Left ventricle myocardium inferior (tissue), 1 donor: ENCODE data around the gene AP1M2. TPM values are rescaled to one million over a fixed set of nuclear protein-coding genes. Genes with fewer than 3 reads are reported as not detected.
"Not testable (repeated sequence)": the region's sequence is repeated elsewhere in the genome, so short reads cannot be mapped to it uniquely, and the experiment has no call there.

Experiments used
- DNase-seq: peaks from one replicate; pipeline ENCODE4 v3.0.0-alpha.2; 2020
- H3K27ac ChIP-seq: fragments of 200-600 bp; replicated peaks from 2 replicates; pipeline ENCODE4 v1.8.0; 2021
- H3K27me3 ChIP-seq: fragments of 200-600 bp; 2 replicates; pipeline ENCODE4 v1.8.0; 2021; ENCODE audit warnings: low read depth
- H3K36me3 ChIP-seq: fragments of 200-600 bp; 2 replicates; pipeline ENCODE4 v1.8.0; 2021
- H3K4me1 ChIP-seq: fragments of 200-600 bp; 2 replicates; pipeline ENCODE4 v1.8.0; 2021
- H3K4me3 ChIP-seq: fragments of 200-600 bp; 2 replicates; pipeline ENCODE4 v1.8.0; 2021; ENCODE audit warnings: mild to moderate bottlenecking, moderate library complexity
- H3K9me3 ChIP-seq: fragments of 200-600 bp; replicated peaks from 2 replicates; pipeline ENCODE4 v1.8.0; 2021
- CTCF ChIP-seq: fragments of 200-600 bp; IDR thresholded peaks from 2 replicates; pipeline ENCODE4 v1.8.0; 2021; ENCODE audit warnings: antibody characterized with exemption, mild to moderate bottlenecking, borderline replicate concordance
- intact Hi-C: fragments of 100-400 bp; cut with micrococcal nuclease; formaldehyde crosslinking; loops from one replicate; pipeline ENCODE4 v1.11.0; 2022
- microRNA-seq: library from miRNA; unstranded; fragments of <30 nt; microRNA quantifications from one replicate; pipeline ENCODE4 v1.2.0, GENCODE V29; 2020
- total RNA-seq: library from RNA; stranded (reverse); fragmentation: NEBNext Ultra II Directional; extraction: Animal tissue kit (Norgen Biotek cat#: 25700); gene quantifications from one replicate; pipeline ENCODE4 v1.2.1, GENCODE V29; 2021
- donor health status: DM: no; HTN: yes; CAD: no; lungs with severe emphysema.

AP1M2 gene
- total RNA-seq, 1 donor from 2014 or later: not detected

GRCh38 chr19:10532457-10532856, 54.7 kb downstream of the AP1M2 start:
- H3K27me3 ChIP-seq: peaks cover 7% of the 10 kb centered on the region
- no peak for TF ChIP-seq CTCF
- peak overlapping the region; percentile 76 for H3K27ac ChIP-seq
- H3K36me3 ChIP-seq: no peaks in the 10 kb centered on the region
- DNase-seq: no peak
- H3K4me3 ChIP-seq: no peak overlapping the region
- intact Hi-C loops: no loop called here
- peaks cover 2% of the 10 kb centered on the region for H3K4me1 ChIP-seq
- no peaks in the 10 kb centered on the region for H3K9me3 ChIP-seq

- H3K4me1 ChIP-seq, intact Hi-C loops, DNase-seq, H3K36me3 ChIP-seq, H3K9me3 ChIP-seq, H3K27ac ChIP-seq, H3K4me3 ChIP-seq, H3K27me3 ChIP-seq: not testable (repeated sequence)
These were observed 60.2 kb downstream of the AP1M2 start for GRCh38 chr19:10526887-10527286.

DNA sequence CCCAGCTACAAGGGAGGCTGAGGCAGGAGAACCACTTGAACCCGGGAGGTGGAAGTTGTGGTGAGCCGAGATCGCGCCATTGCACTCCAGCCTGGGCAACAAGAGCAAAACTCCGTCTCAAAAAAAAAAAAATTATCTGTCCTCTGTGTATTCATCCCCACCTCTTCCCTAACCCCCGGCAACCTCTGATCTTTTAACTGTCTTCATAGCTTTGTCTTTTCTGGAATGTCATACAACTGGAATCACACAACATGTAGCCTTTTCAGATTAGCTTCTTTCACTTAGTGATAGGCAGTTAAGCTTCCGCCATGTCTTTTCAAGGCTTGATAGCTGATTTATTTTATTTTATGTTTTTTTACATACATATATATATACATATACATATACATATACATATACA, 61.5 kb downstream of the AP1M2 start:
- Histone ChIP-seq H3K4me3 (no peak overlapping the region), H3K27ac (no peak overlapping the region), H3K9me3 (no peaks in the 10 kb centered on the region), H3K27me3 (peaks cover 22% of the 10 kb centered on the region), H3K36me3 (no peaks in the 10 kb centered on the region), H3K4me1 (no peaks in the 10 kb centered on the region)
- no peak for TF ChIP-seq CTCF
- DNase-seq: no peak
- intact Hi-C loops: no loop called here

DNA sequence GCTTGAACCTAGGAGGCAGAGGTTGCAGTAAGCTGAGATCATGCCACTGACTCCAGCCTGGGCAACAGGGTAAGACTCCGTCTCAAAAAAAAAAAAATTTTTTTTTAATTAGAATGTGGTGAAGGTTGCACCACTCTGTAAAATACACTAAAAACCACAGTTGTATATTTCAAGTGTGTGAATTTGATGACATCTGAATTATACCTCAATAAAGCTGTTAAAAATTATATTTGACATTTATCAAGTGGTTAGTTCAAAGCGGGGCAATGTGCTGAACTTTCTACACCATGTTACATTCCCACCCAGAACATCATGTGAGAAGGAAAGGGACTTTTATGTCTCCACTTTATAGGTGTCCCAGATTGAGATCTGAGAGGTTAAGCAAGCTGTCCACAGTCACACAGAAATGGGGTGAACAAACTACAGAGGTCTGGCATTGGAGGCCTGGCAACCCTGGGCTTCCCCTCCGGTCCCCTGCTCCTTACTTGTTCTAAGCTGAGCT, 63.9 kb downstream of the AP1M2 start:
- Histone ChIP-seq H3K27me3 (peaks cover 46% of the 10 kb centered on the region), H3K4me3 (no peak overlapping the region), H3K9me3 (no peaks in the 10 kb centered on the region), H3K36me3 (no peaks in the 10 kb centered on the region), H3K4me1 (peaks cover 8% of the 10 kb centered on the region), H3K27ac (no peak overlapping the region)
- intact Hi-C loops: no loop called here
- DNase-seq: no peak
- TF ChIP-seq CTCF: no peak

Small RNAs within 50 kb of the gene (microRNA-seq; reads per million reads assigned to microRNA genes)
- not detected for gene MIR1238

Other genes with a start within 250 kb of the AP1M2 start
- gene ICAM3, start 247.7 kb downstream of the AP1M2 start, total RNA-seq: 31.3 TPM
- gene TYK2, start 206.7 kb downstream of the AP1M2 start, total RNA-seq: 55.1 TPM
- 142 TPM for gene CDC37, start 183.8 kb downstream of the AP1M2 start, total RNA-seq
- gene PDE4A, start 166.8 kb downstream of the AP1M2 start, total RNA-seq: 20.0 TPM
- 74.5 TPM for gene KEAP1, start 84.0 kb downstream of the AP1M2 start, total RNA-seq
- gene S1PR5, start 69.9 kb downstream of the AP1M2 start, total RNA-seq: 0.11 TPM
- gene ATG4D, start 43.4 kb downstream of the AP1M2 start, total RNA-seq: 48.7 TPM
- 10.2 TPM for gene KRI1, start 21.3 kb downstream of the AP1M2 start, total RNA-seq
- gene CDKN2D, start 18.3 kb downstream of the AP1M2 start, total RNA-seq: 9.4 TPM
- gene SLC44A2, start 38.2 kb upstream of the AP1M2 start, total RNA-seq: 74.2 TPM
- 106 TPM for gene ILF3, start 67.0 kb upstream of the AP1M2 start, total RNA-seq
- 30.5 TPM for gene QTRT1, start 114.1 kb upstream of the AP1M2 start, total RNA-seq
- gene DNM2, start 130.8 kb upstream of the AP1M2 start, total RNA-seq: 156 TPM
- gene TMED1, start 248.9 kb upstream of the AP1M2 start, total RNA-seq: 32.9 TPM